GM21390 (cell line): Measurements from ENCODE around the gene OTUB2.

Experiments
- ATAC-seq: cut with Tn5 transposase; IDR thresholded peaks from one replicate; pipeline ENCODE4 v1.9.1; 2021; ENCODE audit not compliant: unreplicated experiment

The OTUB2 gene

DNA sequence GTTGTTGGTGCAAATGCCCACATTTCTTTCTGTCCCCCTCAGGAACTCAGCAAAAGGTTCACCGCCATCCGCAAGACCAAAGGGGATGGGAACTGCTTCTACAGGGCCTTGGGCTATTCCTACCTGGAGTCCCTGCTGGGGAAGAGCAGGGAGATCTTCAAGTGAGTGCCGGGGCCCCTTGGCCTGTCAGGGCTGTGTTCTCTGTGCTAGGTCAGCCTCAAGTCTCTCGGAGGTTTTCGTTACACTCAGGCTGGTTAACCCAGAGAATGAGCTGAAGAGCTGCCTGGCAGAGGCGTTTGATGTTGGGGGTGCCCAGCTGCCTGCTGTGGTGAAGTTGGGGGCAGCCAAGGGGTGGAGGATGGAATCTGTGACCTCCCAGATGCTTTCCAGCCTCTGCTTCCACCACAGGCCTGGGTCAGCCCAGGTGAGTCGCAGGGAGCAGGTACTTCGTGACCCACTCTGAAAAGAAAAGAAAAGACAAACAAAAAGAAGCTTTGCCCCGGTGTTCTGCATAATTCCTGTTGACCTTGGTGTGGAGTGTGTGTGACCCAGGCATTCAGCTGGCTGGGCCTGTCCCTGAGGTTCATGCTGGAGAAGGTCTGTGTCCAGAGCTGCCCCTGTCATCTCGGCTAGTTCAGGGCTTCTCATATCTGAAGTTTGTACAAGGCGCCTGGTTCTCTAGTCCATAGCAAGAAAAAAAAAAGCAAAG is 12.9 kb downstream of the OTUB2 start:
- no peak for ATAC-seq

DNA sequence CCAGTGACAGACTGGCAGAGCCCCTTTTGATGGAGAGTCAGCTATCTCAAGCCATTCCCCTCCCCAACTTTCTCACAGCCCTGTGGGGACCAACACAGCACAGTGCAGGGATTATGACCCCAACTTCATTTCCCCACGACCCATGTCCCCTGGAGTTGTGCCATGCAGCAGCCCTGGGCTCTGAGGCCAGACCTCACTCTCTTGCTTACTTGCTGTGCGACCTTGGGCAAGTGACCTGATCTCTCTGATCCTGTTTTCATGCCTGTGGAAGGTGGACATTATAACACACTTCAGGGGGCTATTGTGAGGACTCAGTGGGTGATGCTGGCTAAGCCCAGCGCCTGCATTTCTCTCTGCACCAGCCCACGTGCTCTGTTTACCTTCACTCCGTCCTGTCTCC is 14.1 kb downstream of the OTUB2 start:
- no peak for ATAC-seq

DNA sequence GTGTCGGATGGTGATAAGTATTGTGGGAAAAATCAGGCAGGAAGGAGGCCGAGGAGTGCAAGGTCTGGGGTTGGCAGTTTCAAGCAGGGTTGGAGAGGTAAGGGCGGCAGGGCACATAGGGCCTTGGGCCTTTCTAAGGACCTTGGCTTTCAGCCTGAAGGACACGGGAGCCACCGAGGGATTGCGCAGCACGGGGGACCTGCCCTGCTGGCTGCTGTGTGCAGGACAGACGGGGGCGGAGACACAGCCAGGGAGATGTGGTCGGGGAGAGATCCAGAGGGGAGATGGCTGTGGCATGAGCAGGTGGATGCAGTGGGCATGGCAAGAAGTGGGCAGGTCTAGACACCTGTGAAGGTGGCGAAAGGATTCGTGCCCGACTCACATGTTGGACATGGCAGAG is 14.7 kb downstream of the OTUB2 start:
- ATAC-seq = no peak

DNA sequence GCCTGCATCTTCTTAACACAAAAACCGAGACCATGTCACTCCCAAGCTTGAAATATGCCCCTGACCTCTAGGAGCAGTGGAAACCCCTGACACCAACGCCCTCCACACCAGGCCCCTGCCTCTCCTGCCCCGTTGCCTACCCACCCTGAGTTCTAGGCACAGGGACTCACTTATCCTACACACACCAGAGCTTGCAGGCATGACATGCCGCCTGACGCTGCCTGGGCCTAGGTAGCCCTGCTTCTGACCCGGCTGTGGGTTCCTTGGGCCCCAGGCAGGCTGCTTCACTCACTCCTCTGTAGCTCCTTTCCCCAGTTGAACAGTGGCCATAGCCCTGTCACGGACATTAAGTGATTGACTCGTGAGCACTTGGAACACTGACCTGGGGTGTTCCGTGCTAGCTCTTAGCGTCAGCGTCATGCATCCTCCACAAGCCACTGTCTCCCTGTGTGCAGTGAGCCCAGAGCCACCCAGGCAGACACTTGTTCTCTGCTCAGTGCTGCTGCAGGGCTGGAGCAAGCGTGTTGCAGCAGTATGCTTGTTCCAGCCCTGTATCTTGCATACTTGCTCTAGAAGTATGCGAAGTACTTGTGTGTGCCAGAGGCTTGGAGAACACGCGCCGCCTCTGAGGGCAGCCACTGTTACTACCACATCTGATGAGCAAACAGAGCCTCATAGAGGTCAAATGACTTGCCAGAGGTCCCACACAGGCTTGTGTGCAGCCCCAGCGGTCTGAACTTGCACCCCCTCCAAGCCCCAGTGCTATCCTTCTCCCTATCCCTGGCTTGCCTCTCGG is 15.6 kb downstream of the OTUB2 start:
- no peak for ATAC-seq

DNA sequence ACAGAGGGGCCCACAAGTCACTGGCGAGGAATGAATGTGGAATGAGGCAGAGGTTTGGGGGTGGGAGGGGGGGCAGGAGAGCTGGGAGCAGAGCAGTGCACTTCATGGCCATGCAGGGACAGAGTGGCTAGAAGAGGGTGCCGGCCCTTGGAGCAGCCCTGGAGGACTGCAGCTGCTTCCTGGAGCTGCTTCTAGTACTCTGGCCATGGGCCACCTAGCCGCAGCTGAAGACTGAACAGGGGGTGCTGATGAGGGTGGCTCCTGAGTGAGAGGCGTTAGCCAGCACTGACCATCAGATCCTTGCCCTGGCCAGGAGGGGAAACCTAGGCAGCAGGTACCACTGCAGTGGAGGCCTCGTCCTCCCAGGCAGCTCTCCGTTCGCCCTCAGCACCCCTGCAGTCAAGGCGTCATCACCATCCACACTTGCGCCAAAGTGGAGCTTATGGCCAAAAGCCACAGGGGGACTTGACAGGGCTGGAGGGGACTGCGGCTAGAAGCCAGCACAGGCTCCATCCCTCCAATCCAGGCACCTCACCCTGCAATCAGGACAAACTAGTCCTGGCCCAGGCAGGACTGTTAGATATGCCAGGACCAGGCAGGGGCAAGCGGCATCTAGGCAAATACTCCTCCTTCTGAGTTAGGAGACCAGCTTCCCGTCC is 16.4 kb downstream of the OTUB2 start:
- no peak for ATAC-seq

DNA sequence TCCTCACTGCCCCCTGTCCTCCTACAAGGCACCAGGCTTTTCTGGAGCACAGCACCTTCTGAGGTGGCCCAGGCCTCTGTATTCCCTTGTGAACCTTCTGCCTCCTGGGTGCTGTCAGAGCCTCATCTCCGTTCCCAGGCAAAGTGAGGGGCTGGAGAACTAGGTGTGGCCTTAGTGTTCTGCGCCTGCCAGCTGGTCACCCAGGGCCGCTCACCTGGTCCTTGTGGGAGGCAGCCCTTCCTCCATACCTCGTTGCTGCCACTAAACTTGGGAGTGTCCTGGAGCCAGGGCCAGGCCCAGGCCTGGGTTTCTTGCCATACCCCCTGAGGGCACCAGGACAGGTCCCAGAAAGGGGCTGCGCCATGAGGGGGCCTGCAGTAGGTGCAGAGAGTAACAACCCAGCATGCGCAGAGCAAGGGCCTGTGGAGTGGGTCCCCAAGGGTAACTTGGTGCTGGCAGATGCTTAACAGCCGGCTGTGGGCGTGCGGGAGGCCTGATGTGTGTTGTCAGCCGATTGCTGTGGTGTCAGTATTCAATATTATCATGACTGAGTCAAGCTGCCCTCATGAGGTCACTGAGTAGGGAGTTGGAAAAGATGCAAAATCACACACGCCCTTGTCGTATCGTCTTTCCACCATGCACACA is 17.1 kb downstream of the OTUB2 start:
- ATAC-seq = no peak

DNA sequence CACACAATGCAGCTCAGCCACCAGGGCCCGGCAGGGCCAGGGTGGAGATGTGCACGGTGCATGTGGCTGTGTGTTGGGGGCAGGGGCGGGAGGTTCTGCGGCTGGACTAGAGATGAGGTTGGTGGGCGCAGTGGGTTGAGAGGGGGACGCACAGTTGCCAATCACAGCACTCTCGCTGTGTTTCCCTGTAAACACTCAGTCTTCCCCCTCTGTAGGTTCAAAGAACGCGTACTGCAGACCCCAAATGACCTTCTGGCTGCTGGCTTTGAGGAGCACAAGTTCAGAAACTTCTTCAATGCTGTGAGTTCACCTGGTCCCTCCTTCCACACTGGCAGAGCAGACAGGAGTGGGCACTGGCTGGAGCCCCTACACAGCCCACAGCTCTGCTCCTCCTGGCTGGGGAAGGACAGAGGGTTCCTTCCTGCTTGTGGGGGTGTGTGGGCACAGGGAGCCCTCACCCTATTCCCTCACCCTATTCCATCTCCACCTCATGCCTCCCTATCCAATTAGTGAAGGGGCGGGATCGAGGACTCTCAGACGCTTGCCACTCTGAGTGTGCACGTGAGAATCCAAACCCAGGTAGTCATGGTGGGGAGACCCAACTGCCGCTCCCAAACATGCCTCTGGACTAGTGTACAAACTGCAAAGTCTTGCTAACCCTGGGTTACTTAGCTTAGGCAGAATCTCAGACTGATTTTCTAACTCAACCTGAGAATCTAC is 17.8 kb downstream of the OTUB2 start:
- ATAC-seq = no peak

DNA sequence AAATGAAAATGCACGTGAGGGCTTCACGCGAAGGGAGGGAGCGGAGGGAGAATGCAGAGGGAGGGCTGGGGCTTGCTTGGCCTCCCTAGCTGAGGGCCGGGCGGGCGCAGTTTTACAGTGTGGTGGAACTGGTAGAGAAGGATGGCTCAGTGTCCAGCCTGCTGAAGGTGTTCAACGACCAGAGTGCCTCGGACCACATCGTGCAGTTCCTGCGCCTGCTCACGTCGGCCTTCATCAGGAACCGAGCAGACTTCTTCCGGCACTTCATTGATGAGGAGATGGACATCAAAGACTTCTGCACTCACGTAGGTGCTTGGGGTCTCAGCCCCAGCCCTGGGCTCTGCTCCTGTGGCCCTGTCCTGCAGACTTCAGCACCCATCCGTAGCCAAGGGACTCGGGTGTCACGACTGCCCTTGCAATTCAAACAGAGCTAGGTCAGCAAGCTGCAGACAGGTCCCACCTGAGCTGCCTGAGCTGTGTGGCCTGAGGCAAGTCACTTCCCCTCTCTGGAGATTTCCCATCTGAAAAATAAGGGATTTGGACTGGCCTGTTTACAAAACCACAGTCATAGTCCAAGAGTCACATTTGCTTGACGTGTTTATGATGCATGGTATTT is 18.4 kb downstream of the OTUB2 start:
- ATAC-seq = no peak

DNA sequence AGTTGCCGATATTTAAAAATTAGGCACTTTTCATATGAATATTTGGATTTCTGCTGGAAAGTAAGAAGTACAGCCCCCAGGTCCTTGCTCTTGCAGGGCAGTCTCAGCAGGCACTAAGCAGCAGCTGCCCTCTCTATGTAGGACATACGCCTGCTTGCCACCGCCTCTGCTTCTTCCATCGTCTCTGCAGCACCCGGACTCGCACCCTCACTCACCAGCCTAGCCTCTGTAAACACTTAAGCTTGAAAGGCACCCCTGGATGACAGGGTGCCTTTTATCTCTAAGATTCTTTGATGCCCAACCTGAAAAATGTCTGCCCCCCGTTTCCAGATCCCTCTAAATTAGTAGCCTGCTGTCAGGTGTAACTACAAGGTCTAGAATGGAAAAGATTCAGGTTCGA is 19.0 kb downstream of the OTUB2 start:
- no peak for ATAC-seq

DNA sequence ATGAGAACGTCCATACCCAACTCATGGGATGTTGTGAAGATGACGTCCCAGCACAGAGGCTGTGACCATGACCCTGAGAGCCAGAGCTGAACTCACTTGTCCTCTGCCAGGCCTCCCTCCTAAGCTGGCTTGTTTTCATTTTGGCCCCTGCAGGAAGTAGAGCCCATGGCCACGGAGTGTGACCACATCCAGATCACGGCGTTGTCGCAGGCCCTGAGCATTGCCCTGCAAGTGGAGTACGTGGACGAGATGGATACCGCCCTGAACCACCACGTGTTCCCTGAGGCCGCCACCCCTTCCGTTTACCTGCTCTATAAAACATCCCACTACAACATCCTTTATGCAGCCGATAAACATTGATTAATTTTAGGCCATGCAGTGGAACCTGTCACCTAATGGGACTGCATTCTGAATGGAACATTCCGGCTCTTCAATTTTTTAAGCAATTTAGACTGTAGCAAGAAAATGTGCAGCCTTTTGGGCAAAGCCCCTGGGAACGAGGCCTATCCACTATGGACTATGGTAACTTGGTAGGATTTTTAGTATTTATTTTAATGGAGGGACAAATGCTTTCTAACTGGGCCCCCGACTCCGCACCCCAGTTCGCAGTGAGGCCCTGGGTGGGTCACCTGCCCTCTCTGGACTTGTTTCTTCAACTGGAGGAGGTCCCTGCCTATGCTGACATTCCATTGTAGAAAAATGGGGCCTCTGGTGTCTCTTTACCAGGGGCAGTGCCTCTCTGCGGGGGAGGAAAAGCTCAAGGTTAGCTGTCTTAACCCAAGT is 19.6 kb downstream of the OTUB2 start:
- ATAC-seq = no peak

DNA sequence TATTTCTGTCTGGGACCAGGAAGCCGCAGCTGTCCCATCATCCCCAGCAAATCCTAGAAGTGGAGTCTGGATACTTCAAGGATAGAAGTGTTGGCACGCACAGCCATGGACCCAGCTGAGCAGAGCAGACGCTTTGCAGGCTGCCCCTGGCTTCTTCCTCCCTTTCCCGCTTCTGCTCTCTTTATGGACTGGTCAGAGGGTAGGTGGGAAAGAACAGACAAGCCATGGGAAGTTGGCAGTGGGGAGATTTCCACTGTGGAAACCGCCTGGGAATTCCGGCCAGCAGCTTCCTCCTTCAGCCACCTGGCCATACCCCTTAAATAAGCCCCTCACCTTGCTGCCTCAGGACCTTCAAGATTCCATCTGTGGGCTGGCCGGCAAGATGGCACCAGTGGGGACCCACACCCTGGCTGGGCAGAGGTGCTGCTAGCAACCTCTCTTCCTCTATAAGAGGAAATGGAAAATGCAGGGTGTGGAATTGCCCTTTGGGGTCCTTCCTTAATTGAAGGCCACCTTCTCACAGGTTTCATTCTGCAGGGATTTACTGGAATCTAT is 20.6 kb downstream of the OTUB2 start:
- no peak for ATAC-seq

DNA sequence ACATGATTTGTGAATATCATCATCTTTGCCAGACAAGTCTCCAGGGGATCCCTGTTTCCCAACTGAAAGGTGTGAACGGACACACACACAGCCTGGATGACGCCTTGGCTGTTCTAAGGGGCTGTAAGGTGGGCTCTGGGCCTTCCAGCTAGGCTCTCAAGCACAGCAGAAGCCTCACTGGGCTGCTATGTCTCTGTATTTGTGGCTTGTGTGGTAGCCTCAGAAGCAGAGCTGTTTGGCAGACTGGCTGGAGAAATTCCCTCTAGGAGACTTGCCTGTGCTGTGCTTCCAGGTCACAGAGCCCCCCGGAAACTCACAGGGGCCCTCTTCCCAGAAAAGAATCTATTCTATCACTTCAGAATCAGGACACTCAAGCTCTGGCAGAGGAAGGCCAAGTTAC is 21.4 kb downstream of the OTUB2 start:
- ATAC-seq = no peak

DNA sequence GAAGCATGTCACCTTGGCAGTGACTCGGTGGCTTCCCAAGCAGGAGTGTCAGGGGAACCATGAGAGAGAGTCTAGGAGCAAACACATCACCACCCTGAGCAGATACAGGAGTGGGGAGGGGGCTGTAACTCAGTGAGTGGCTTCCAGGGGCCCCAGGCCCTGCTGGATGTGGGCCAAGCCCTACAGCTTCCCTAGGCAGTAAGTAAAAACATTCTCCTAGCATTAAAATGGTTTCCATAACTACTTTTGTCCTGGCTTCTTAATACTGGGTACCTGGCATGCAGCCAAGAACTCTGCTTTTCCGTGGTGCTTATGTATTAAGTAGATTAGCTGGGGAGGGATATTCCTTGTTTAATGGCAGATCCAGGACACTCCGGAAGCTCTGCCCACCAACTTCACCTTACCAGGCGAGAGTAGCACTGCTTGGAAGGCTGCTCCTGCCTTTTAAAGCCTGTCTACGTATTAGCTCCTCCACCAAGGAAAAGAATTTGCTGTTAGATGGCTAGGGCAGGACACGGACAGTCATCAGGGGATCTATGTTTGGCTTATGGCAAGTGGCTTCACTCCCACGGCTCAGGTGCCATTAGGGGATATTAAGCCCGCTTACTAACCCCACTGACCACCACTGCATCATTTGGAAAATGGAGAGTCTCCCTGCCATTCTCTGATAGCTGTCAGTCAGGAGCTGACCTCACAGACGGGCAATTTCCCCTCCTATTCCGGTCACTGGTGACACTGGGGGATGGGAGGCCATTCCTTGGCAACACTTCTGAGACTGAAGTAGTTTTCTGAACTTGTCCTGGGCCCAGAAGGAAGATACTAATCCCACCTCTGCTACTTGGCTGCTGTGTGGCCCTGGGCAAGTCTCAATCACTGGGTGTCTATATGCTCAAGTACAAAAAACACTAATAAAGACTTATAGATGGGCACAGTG is 22.8 kb downstream of the OTUB2 start:
- ATAC-seq = no peak

DNA sequence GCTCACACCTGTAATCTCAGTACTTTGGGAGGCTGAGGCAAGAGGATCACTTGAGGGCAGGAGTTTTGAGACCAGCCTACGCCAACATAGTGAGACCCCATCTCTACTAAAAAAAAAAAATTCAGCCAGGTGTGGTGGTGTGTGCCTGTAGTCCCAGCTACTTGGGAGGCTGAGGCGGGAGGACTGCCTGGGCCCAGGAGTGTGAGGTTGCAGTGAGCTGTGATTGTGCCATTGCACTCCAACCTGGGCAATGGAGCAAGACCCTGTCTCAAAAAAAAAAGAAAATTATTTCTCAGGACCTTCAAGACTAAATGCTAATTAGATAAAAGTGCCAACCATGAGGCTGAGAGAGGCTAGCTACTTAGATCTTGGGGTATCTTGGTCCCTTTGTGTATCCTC is 23.5 kb downstream of the OTUB2 start:
- ATAC-seq = no peak

DNA sequence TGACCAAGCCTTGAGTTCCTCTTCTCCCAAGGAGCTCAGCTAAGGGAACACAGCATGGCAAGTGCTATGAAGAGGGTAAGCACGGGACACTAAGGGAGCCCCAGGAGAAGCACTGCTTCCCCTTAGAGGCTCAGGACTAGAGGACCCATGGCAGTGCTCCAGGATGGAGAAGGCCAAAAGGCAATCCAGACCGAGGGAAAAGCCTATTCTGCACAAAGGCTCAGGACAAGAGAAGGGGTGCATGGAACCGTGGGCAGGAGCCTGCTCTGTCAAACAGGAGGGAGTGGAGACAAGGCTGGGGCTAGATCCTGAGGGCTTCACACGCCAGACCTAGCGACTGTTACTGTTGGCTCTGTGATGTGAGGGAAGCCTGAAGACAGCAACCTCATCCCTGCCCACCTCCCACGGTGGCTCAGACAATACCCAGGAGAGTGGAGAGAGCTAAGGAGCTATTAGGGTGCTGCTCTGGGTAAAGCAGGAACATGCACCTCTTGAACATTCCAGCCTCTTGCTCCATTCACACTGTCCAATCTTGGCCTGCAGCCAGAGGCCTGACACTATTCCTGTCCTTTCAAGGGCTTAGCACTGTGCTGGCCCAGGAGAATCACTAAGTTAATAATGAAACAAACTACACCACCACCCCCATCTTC is 24.2 kb downstream of the OTUB2 start:
- ATAC-seq = no peak

DNA sequence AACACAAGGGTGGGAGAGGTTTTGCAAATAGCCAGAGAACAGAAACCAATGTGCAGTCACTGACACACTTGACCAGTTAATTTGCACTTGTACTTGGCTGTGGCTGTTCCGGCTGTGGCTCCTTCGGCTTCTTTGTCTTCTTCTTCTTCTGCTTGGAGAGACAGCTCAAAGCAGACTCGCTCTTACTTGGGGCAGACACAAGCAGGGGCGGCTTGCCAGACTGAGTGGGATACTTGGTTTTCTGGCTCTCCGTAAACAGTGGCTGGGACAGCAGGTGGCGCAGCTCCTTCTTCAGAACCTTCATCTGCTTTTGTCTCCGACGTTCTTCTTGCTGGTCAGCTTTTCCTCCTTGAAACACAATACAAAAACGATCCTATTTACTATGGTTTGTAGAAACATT is 25.0 kb downstream of the OTUB2 start:
- no peak for ATAC-seq

DNA sequence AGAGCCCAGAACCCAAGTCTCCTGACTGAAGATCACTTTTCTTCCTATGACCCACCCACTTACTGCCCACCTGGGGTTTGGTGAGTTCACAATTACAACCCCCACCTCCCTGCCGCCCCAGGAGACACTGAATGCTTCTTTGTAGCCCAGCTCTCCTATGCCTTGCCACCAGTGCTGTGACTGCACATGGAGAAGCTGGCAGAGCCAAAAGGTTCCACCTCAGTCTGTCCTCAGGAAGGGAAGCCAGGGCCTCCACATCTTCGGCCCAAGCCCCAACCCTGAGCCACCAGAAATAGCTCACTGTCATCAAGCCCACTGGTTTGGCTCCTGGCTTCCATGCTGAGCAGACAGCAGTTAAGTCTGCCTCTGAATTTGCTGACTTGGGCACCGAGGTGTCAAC is 25.6 kb downstream of the OTUB2 start:
- no peak for ATAC-seq

DNA sequence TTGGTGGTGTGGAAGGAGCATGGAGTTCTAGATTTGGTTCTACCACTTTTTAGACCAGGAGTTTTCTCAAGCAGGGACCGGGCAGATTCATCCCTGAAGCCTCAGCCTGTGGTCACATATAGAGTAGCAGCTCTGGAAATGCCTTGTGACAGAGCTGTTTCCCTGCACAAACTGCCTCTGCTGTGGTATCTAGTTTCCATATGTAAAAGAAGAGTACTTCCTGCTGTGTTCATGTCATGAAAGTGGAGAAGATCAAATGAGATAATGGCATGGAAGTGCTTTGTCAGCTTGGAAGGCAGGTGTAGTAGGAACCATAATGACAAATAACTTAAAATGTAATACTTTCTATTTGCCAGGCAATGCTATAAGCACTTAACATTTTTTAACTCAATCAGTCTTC is 26.1 kb downstream of the OTUB2 start:
- no peak for ATAC-seq
